HG02798 (cell line): ENCODE data around the gene SPATA31D3.
"Not testable (repeated sequence)": the region's sequence is repeated elsewhere in the genome, so short reads cannot be mapped to it uniquely, and the experiment has no call there.

Experiments
- ATAC-seq: cut with Tn5 transposase; IDR thresholded peaks from one replicate; pipeline ENCODE4 v1.9.1; 2021; ENCODE audit warnings: mild to moderate bottlenecking; ENCODE audit not compliant: unreplicated experiment, poor library complexity

Gene SPATA31D3

GRCh38 chr9:81943393-81943792, at the start of gene SPATA31D3:
SPATA31D3 (plus strand) TSS chr9:81943500; CDS start chr9:81943586, 86 bp downstream.
- ATAC-seq: not testable (repeated sequence)

- no peak for ATAC-seq
Observed at GRCh38 chr9:81893929-81894328, 49.4 kb upstream of the SPATA31D3 start.

GRCh38 chr9:81894891-81895290, 48.4 kb upstream of the SPATA31D3 start:
- ATAC-seq: no peak

GRCh38 chr9:81896070-81896469, 47.2 kb upstream of the SPATA31D3 start:
- ATAC-seq: no peak

- ATAC-seq: no peak
Observed at GRCh38 chr9:81898851-81899250, 44.4 kb upstream of the SPATA31D3 start.

- no peak for ATAC-seq
Observed at GRCh38 chr9:81902196-81902595, 41.1 kb upstream of the SPATA31D3 start.

- no peak for ATAC-seq
Observed at GRCh38 chr9:81902626-81903025, 40.7 kb upstream of the SPATA31D3 start.

GRCh38 chr9:81906671-81907070, 36.6 kb upstream of the SPATA31D3 start:
- no peak for ATAC-seq

GRCh38 chr9:81912135-81912534, 31.2 kb upstream of the SPATA31D3 start:
- ATAC-seq: no peak

GRCh38 chr9:81915801-81916505, 27.3 kb upstream of the SPATA31D3 start:
- ATAC-seq: no peak

- ATAC-seq: not testable (repeated sequence)
Observed at GRCh38 chr9:81918507-81918906, 24.8 kb upstream of the SPATA31D3 start.

- not testable (repeated sequence) for ATAC-seq
Observed at GRCh38 chr9:81928305-81928704, 15.0 kb upstream of the SPATA31D3 start, which contains the start of gene SPATA31D4. SPATA31D4 (plus strand) TSS chr9:81928428; CDS start chr9:81928514, 86 bp downstream.

- ATAC-seq: not testable (repeated sequence)
Observed at GRCh38 chr9:81930147-81930546, 13.2 kb upstream of the SPATA31D3 start.

GRCh38 chr9:81933547-81933946, 9.8 kb upstream of the SPATA31D3 start:
- ATAC-seq: not testable (repeated sequence)

- ATAC-seq: not testable (repeated sequence)
Observed at GRCh38 chr9:81948650-81949049, 5.3 kb downstream of the SPATA31D3 start.

GRCh38 chr9:81953096-81953495, 9.8 kb downstream of the SPATA31D3 start:
- no peak for ATAC-seq

- no peak for ATAC-seq
Observed at GRCh38 chr9:81955625-81956024, 12.3 kb downstream of the SPATA31D3 start.

- no peak for ATAC-seq
Observed at GRCh38 chr9:81964218-81965171, 21.2 kb downstream of the SPATA31D3 start.

GRCh38 chr9:81968026-81968425, 24.7 kb downstream of the SPATA31D3 start:
- ATAC-seq: no peak

GRCh38 chr9:81969971-81970370, 26.7 kb downstream of the SPATA31D3 start:
- no peak for ATAC-seq

- ATAC-seq: no peak
Observed at GRCh38 chr9:81971727-81972126, 28.4 kb downstream of the SPATA31D3 start.
